HG02970 (cell line): ENCODE measurements around the gene CADM3.

Experiments
- ATAC-seq: cut with Tn5 transposase; IDR thresholded peaks from one replicate; pipeline ENCODE4 v1.9.1; 2021; ENCODE audit warnings: mild to moderate bottlenecking, moderate library complexity, moderate number of reproducible peaks; ENCODE audit not compliant: unreplicated experiment, low FRiP score

Gene CADM3

GRCh38 chr1:159172614-159173291 is 1.3 kb downstream of the CADM3 start:
- ATAC-seq, result no peak

GRCh38 chr1:159173320-159173719 is 1.9 kb downstream of the CADM3 start:
- ATAC-seq, result no peak

GRCh38 chr1:159175571-159175970 is 4.2 kb downstream of the CADM3 start:
- ATAC-seq, result no peak

- no peak for ATAC-seq
Measured at GRCh38 chr1:159177272-159177907, 6.0 kb downstream of the CADM3 start.

- no peak for ATAC-seq
Measured at GRCh38 chr1:159179906-159180305, 8.5 kb downstream of the CADM3 start.

- no peak for ATAC-seq
Measured at GRCh38 chr1:159180516-159180915, 9.1 kb downstream of the CADM3 start.

- ATAC-seq, result no peak
Measured at GRCh38 chr1:159181328-159182024, 10.1 kb downstream of the CADM3 start.

GRCh38 chr1:159184201-159184600 is 12.8 kb downstream of the CADM3 start:
- ATAC-seq, result no peak

GRCh38 chr1:159185121-159185520 is 13.7 kb downstream of the CADM3 start:
- no peak for ATAC-seq

GRCh38 chr1:159187033-159187432 is 15.6 kb downstream of the CADM3 start:
- no peak for ATAC-seq

GRCh38 chr1:159187647-159188374 is 16.4 kb downstream of the CADM3 start:
- no peak for ATAC-seq

- no peak for ATAC-seq
Measured at GRCh38 chr1:159188375-159188788, 17.0 kb downstream of the CADM3 start.

- no peak for ATAC-seq
Measured at GRCh38 chr1:159190441-159190840, 19.0 kb downstream of the CADM3 start.

GRCh38 chr1:159196543-159196942 is 25.1 kb downstream of the CADM3 start:
- ATAC-seq, result no peak

GRCh38 chr1:159197561-159198557 is 26.4 kb downstream of the CADM3 start:
- ATAC-seq, result peak; percentile 65

- ATAC-seq, result no peak
Measured at GRCh38 chr1:159199901-159200300, 28.5 kb downstream of the CADM3 start.

GRCh38 chr1:159200769-159201168 is 29.4 kb downstream of the CADM3 start:
- ATAC-seq, result no peak

- ATAC-seq, result no peak
Measured at GRCh38 chr1:159201642-159202041, 30.2 kb downstream of the CADM3 start.

GRCh38 chr1:159203610-159204009 is 32.2 kb downstream of the CADM3 start:
- no peak for ATAC-seq
